ENCODE measurements around the gene BYSL. TPM values are rescaled to one million over a fixed set of nuclear protein-coding genes. Genes with fewer than 3 reads are reported as not detected.

The BYSL gene
- total and polyA plus RNA-seq, 10 of the 15 experiments (the other 5 are each of a cell fraction or from before 2014, with no cell fraction given) = 12.6 to 51.1 (median 33.0) TPM

DNA sequence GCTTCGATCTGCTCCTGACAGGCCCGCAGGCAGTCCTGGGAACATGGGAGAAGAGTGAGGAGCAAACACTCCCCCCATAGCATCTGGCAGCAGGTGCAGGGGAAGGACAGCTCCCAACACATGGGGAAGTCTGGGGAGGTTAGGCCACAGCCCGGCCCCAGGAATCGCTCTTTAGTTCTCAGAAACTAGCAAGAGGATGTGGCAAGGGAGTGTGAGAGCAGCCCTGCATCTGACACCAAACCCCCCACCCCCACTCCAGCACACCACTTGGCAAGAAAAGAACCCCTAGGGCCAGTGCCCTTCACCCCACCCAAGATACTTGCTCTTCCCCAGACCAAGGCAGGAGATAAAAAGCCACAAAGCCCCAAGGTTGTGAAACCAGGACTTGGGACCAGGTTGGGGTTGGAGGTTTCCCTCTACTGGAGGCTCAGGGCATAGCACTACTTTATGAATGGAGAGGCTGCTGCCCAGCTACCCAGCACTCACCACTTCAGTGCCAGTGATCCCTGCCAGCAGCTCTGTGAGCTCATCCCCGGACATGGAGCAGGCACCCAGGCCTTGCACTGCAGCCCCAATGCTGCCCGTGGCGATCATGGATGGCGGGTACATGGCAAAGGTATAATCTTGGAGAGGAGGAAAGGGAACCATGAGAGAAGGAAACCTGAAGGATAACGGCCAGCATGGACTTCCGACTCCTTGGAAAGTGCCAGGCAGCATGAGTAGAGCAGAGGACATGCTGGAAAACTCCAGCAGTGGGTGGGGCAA lies 15.0 kb downstream of the BYSL start (continued):
- TF ChIP-seq RUNX3 (IDR thresholded peaks at IDR 0.05; ENCODE audit: low read length) (peak; percentile 86), MEF2A (IDR thresholded peaks at IDR 0.05; ENCODE audit: insufficient read depth, low read depth, low read length) (no peak), RAD21 (IDR thresholded peaks at IDR 0.05; ENCODE audit: insufficient read depth, low read depth, low read length) (peak; percentile 68), CREB1 (IDR thresholded peaks at IDR 0.05; ENCODE audit: low read depth) (no peak), BRCA1 (IDR thresholded peaks at IDR 0.05; ENCODE audit: low read depth, low read length) (no peak), ASH2L (IDR thresholded peaks at IDR 0.05; ENCODE audit: borderline replicate concordance, low read depth) (no peak), DPF2 (IDR thresholded peaks at IDR 0.05) (0 out of 2 replicates have a peak, but pooled peaks have one; percentile 26), CHD2 (IDR thresholded peaks at IDR 0.05; ENCODE audit: borderline replicate concordance, low read depth, low read length) (0 out of 2 replicates have a peak, but pooled peaks have one; percentile 49), GATAD2B (conservative IDR thresholded peaks at IDR 0.05; ENCODE audit: low read depth) (0 out of 2 replicates have a peak, but pooled peaks have one; percentile 25), EGR1 (IDR thresholded peaks at IDR 0.05; ENCODE audit: borderline replicate concordance in 1 of 2, low read depth in 2 of 2, low read length in 2 of 2) (no peak), PAX8 (IDR thresholded peaks at IDR 0.05) (no peak), IRF4 (IDR thresholded peaks at IDR 0.05; ENCODE audit: low read depth, low read length) (peak; percentile 47; the same call in 1 of the 2 replicates), IKZF1 (conservative IDR thresholded peaks at IDR 0.05) (0 out of 2 replicates have a peak, but pooled peaks have one; percentile 58), HDAC2 (IDR thresholded peaks at IDR 0.05) (no peak), RBBP5 (conservative IDR thresholded peaks at IDR 0.05) (no peak), RFX5 (IDR thresholded peaks at IDR 0.05; ENCODE audit: low read depth, low read length) (no peak), YY1 (IDR thresholded peaks at IDR 0.05; ENCODE audit: low read depth, low read length) (peak; percentile 51; the same call in 1 of the 2 replicates)
- TF ChIP-seq, protein P1, sequence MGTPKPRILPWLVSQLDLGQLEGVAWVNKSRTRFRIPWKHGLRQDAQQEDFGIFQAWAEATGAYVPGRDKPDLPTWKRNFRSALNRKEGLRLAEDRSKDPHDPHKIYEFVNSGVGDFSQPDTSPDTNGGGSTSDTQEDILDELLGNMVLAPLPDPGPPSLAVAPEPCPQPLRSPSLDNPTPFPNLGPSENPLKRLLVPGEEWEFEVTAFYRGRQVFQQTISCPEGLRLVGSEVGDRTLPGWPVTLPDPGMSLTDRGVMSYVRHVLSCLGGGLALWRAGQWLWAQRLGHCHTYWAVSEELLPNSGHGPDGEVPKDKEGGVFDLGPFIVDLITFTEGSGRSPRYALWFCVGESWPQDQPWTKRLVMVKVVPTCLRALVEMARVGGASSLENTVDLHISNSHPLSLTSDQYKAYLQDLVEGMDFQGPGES (IDR thresholded peaks at IDR 0.05) = no peak
- TF ChIP-seq, protein P2, sequence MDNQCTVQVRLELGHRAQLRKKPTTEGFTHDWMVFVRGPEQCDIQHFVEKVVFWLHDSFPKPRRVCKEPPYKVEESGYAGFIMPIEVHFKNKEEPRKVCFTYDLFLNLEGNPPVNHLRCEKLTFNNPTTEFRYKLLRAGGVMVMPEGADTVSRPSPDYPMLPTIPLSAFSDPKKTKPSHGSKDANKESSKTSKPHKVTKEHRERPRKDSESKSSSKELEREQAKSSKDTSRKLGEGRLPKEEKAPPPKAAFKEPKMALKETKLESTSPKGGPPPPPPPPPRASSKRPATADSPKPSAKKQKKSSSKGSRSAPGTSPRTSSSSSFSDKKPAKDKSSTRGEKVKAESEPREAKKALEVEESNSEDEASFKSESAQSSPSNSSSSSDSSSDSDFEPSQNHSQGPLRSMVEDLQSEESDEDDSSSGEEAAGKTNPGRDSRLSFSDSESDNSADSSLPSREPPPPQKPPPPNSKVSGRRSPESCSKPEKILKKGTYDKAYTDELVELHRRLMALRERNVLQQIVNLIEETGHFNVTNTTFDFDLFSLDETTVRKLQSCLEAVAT (IDR thresholded peaks at IDR 0.05) = peak; percentile 47; the same call in 1 of the 2 replicates
- TF ChIP-seq, protein P3, sequence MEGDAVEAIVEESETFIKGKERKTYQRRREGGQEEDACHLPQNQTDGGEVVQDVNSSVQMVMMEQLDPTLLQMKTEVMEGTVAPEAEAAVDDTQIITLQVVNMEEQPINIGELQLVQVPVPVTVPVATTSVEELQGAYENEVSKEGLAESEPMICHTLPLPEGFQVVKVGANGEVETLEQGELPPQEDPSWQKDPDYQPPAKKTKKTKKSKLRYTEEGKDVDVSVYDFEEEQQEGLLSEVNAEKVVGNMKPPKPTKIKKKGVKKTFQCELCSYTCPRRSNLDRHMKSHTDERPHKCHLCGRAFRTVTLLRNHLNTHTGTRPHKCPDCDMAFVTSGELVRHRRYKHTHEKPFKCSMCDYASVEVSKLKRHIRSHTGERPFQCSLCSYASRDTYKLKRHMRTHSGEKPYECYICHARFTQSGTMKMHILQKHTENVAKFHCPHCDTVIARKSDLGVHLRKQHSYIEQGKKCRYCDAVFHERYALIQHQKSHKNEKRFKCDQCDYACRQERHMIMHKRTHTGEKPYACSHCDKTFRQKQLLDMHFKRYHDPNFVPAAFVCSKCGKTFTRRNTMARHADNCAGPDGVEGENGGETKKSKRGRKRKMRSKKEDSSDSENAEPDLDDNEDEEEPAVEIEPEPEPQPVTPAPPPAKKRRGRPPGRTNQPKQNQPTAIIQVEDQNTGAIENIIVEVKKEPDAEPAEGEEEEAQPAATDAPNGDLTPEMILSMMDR (IDR thresholded peaks at IDR 0.05 in 2 of 3, conservative IDR thresholded peaks at IDR 0.05 in 1 of 3; ENCODE audit: control insufficient read depth in 2 of 3, extremely low read depth in 1 of 3, insufficient read depth in 1 of 3, low read depth in 3 of 3, low read length in 3 of 3) = peak; percentile 84 to 94 (median 91)

Measured in GM12878 (cell line).